ENCODE data around the gene ZNF789. TPM values are rescaled to one million over a fixed set of nuclear protein-coding genes. Genes with fewer than 3 reads are reported as not detected.

The ZNF789 gene
- total and polyA plus RNA-seq, 9 of the 15 experiments (the other 6 are each of a cell fraction or from before 2014, with no cell fraction given), result 6.1 to 57.0 (median 24.8) TPM

DNA sequence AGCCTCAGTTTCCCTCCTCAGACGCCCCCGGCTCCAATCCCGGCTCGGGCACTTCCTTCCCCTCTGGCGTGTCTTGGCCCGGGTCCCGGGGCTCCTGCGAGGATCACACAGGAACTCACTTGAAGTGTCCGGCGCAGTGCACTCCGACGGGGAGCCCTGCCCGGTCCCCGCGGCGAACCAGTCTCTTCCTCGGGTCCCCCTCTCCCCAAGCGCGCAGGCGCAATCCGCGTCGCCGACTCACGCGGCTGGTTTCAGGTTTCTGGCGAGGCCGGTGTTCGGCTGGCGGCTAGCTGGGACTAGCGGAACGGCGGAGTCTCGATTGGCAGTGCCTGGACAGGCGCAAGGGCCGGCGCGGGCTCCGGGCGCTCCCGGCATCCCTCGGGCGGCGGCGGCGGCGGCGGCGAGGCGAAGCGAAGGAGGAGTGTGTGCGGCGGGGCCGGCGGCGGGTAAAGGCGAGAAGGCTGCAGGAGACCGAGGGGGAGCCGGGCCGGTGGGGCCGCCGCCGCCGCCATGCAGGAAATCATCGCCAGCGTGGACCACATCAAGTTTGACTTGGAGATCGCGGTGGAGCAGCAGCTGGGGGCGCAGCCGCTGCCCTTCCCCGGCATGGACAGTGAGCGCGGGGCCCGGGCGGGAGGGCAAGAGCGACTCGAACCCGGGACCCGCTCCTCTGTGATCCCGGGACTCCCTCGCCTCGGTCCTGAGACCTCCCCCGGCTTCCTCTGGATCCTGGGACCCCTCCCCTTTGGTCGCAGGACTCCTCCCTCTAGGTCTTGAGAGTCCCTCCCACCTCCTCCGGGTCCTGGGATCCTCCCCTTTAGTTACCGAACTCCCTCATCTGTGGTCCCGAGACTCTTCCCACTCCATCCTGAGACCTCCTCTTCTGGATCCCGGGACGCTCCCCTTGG lies 33.9 kb upstream of the ZNF789 start, which contains the start of the genes CPSF4 and PTCD1 (continued):
- peak; percentile 80; the same call in 1 of the 2 replicates for TF ChIP-seq RREB1 (CRISPR knock-in tag; IDR thresholded peaks at IDR 0.05)
- TF ChIP-seq, protein P1, sequence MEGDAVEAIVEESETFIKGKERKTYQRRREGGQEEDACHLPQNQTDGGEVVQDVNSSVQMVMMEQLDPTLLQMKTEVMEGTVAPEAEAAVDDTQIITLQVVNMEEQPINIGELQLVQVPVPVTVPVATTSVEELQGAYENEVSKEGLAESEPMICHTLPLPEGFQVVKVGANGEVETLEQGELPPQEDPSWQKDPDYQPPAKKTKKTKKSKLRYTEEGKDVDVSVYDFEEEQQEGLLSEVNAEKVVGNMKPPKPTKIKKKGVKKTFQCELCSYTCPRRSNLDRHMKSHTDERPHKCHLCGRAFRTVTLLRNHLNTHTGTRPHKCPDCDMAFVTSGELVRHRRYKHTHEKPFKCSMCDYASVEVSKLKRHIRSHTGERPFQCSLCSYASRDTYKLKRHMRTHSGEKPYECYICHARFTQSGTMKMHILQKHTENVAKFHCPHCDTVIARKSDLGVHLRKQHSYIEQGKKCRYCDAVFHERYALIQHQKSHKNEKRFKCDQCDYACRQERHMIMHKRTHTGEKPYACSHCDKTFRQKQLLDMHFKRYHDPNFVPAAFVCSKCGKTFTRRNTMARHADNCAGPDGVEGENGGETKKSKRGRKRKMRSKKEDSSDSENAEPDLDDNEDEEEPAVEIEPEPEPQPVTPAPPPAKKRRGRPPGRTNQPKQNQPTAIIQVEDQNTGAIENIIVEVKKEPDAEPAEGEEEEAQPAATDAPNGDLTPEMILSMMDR (IDR thresholded peaks at IDR 0.05 in 2 of 3, conservative IDR thresholded peaks at IDR 0.05 in 1 of 3; ENCODE audit: insufficient read depth in 2 of 3, low read depth in 1 of 3, low read length in 3 of 3), result no peak
- no peak for TF ChIP-seq GATA2 (CRISPR knock-in tag; IDR thresholded peaks at IDR 0.05)
- peak; percentile 54; the same call in 1 of the 2 replicates for TF ChIP-seq ZNF324 (CRISPR knock-in tag; IDR thresholded peaks at IDR 0.05)
- no peak for TF ChIP-seq STAT5B (CRISPR knock-in tag; IDR thresholded peaks at IDR 0.05)
- TF ChIP-seq THAP7 (CRISPR knock-in tag; IDR thresholded peaks at IDR 0.05), result no peak
- no peak for TF ChIP-seq ZNF174 (CRISPR knock-in tag; IDR thresholded peaks at IDR 0.05)
- TF ChIP-seq, protein P2, sequence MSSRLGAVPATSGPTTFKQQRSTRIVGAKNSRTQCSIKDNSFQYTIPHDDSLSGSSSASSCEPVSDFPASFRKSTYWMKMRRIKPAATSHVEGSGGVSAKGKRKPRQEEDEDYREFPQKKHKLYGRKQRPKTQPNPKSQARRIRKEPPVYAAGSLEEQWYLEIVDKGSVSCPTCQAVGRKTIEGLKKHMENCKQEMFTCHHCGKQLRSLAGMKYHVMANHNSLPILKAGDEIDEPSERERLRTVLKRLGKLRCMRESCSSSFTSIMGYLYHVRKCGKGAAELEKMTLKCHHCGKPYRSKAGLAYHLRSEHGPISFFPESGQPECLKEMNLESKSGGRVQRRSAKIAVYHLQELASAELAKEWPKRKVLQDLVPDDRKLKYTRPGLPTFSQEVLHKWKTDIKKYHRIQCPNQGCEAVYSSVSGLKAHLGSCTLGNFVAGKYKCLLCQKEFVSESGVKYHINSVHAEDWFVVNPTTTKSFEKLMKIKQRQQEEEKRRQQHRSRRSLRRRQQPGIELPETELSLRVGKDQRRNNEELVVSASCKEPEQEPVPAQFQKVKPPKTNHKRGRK (tag; IDR thresholded peaks at IDR 0.05), result no peak
- no peak for TF ChIP-seq ZNF347 (CRISPR knock-in tag; IDR thresholded peaks at IDR 0.05; ENCODE audit: low read depth)
- TF ChIP-seq, protein P3, sequence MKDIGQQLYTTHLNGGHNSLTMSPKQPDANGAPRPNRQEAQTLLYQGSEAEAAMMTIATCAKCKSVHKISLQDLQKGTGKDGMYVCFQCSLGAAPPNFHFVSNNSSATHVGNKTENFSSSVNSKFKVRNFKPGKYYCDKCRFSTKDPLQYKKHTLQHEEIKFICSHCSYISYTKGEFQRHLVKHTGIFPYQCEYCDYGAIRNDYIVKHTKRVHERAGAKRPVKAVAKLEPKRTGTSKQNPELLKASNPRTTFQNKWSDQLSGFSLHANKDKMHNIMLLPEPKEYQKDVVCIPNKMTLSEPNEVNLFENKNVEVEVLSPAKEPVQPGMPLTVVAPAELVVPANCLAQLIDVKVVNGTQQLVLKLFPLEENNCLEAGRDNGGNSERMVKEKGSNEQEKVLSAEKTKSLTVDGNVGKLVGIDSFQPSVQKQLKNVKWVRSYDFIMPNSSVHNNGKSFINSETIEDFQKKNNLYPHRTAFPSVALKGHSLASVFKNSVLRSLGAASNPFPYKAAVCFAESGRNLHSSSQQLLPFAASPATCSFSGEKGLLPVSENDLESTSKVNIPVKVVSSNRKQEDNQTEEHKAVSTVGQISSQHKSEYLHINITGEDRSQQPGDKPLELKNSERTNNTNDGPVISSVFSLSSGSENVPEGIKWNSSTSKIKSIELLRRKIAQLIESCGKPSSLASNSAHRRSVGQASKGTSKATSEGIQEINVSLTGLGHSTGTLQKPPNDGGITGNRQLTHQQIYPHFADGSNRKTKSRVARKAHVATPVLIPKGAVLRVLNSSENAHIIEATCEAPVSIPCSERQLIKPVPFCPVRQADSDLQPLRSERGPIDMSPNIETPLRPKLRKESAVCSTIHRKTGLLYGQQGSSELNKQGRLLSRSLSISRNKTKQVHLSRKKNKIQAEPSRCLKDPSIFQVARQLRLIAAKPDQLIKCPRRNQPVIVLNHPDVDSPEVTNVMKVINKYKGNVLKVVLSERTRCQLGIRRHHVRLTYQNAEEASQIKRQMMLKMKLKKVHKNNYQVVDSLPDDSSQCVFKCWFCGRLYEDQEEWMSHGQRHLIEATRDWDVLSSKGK (CRISPR knock-in tag; IDR thresholded peaks at IDR 0.05), result no peak
- no peak for TF ChIP-seq SNRNP70 (optimal IDR thresholded peaks at IDR 0.05; ENCODE audit: low read depth, low read length)
- TF ChIP-seq IFI16 (CRISPR knock-in tag; IDR thresholded peaks at IDR 0.05), result no peak
- no peak for TF ChIP-seq DNMT1 (IDR thresholded peaks at IDR 0.05)

Measured in K562 (cell line).